Measurements from ENCODE around the gene PWP2.
"Not testable (repeated sequence)": the region's sequence is repeated elsewhere in the genome, so short reads cannot be mapped to it uniquely, and the experiment has no call there.

The PWP2 gene

DNA sequence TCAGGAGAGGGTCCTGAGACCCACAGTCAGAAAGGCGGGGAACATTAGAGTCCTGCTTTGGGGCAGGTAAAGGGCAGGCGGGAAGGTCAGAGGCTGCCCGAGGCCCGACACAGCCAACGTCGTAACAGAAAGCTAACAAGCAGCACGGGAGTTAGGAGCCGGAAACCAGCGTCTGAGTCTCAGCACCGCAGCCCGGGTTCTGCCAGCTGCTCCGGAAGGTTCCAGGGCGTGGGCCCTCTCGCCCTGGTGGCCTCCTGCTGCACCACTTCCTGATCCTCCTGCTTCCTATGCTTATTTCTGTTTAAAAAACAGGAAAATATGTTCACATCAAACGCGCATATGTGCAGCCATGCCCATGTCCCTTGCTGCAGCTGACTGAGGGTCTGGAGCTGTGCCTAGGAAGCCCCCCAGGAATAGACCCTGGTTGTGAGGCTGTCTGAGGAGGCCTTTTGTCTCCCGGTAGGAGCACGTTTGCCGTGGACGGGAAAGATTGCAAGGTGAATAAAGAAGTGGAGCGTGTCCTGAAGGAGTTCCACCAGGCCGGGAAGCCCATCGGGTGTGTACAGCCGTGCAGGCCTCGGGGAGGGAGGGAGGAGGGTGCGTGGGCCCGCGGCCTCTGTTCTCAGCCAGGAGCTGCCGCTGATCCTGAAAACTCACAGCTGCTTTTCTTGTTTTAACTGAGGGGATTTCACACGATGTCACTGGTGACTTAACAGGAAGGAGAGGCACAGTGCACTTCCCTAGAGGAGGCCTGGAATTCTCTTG is 32.8 kb downstream of the PWP2 start:
- FAIRE-seq, result not testable (repeated sequence)

DNA sequence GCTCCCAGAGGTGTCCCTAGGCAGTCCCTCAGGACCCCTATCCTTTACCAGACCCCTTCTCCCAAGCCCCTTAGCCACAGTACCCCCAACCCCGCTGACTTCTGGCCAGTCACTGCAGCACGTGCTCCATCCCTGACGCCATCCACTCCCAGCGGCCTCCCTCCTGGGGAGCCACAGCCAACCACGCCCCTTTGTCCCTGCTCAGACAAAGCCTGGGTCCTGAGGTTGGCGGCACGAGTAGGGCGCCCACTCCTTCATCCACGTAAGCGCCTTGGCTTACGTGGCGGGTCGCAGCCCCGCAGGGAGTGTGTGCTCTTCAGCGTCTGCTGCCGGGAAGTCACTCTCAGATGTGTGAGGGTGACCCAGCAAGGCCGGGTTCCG is 33.3 kb downstream of the PWP2 start:
- FAIRE-seq, result not testable (repeated sequence)

DNA sequence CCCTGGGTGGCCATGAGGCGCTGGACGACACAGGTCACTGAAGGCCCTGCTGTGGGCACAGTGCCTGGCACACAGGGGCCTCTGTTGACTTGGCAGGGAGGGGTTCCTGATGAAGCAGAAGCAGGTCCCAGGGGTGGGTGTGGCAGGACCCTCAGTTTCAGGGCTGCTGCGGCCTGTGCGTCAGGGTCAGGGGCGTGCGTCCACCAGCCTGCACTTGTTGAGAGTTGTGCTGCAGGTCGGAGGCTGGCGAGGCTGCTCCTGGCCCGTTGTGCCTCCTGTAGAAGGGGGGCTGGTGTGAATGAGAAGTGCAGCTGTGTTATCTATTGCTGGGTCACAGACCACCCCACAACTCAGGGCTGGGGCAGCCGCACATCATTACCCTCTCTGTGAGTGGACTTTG is 35.3 kb downstream of the PWP2 start:
- FAIRE-seq, result not testable (repeated sequence)

DNA sequence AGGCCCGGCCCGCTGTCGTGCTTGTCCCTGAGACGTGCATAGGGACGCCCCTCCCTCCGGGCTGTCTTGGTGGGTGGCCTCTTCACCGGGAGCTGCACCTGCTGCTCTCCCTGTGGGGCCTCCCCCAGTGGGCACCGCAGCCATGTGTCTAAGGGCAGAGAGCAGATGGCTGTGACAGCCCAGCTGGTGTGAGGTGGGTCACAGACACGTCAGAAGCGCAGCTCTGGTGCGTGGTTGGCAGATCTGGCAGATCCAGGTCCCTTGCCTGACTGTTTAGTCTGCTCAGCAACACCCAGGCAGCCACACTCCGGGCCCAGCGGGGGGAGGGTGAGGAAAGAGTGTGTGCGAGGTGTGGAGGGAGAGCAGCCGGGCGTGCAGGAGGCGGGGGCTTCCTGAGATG is 36.2 kb downstream of the PWP2 start:
- FAIRE-seq, result not testable (repeated sequence)

DNA sequence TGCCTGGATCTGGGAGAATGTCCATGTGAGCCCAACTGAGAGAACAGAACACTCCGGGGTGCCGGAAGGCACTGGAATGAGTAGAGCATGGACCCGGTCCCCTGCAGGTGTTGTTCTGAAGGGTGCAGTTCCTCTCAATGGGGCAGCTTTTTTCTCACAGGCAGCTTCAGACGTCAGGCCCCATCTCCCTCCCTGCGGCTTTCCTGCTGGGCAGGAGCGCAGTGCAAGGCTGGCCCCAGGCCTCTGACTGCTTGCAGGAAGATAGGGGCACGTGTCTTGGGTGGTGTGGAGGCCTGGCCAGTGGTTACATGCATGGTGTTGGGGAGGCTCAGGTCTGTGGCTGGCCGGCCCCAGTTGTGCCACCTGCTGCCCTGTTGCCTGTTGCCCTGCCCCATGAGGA is 36.8 kb downstream of the PWP2 start:
- not testable (repeated sequence) for FAIRE-seq

DNA sequence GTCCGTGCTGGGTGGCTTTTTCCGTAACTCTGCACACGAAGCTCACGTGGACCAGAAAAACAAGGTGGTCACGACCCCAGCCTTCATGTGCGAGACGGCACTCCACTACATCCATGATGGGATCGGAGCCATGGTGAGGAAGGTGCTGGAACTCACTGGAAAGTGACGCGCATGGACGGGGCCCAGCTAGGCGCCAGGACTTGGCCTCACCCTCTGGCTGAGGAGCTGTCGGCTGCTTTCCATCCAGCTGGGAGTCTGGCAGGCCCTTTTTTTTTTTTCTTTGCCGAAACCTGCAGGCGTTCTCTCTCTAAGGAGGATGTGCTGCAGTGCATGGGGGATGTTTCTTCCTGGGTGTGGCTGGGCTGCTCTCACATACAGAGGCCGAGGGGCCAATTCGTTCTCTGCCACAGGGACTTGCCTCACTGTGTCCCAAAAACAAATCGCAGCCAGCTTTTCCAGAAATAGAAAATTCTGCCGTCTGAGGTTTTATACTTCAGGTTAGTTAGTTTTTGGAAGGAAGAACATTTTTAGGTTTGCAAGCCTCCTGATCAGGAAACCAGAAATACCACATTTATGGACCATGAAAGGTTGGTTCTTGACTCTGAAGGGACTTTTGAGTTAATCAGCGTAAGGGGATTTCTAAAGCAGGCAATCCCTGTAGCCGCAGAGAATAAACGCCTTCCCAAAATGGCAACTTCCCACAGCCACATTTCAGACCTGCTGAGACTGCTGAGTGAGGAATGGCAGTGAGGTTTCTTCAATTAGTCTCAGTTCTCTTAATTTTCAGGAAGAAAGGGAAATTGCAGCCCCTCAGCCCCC is 37.8 kb downstream of the PWP2 start:
- FAIRE-seq, result not testable (repeated sequence)

DNA sequence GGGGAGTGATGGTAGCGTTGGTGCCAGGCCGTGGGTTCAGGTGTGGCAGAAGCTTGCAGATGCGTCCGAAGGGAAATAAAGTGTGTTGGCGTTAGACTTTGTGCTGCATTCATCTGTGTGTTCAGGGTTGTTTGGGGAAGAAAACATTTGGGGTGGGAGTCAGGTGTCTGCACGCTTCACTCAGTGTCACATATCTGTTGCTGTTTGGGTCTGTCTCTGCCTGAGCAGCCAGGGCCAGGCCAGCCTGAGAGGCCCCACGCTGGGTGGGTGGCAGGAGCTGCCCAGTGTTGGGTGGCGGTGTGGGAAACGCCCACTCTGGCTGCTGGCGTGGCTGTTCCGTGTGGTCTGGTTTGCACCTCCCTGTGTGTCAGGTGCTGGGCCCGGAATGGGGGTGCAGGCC is 38.4 kb downstream of the PWP2 start:
- not testable (repeated sequence) for FAIRE-seq

DNA sequence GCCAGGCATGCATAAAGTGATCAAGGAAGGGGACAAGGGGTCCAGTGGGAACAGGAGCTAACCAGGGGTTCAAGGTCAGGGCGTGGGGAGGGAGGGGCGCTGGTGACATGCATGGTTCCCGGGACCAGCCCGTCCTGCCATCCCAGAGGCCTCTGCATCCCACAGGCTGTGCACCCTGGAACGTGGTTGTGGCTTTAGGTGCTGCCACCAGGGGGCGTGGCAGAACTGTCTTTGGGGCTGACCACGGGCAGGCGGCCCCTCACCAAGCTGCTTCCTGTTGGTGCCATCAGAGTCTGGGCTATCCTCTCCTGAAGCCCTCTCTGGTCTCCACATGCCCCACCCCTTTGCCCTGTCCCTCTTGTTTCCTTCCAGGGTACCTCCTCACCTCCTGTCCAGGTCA is 39.9 kb downstream of the PWP2 start:
- FAIRE-seq, result not testable (repeated sequence)

DNA sequence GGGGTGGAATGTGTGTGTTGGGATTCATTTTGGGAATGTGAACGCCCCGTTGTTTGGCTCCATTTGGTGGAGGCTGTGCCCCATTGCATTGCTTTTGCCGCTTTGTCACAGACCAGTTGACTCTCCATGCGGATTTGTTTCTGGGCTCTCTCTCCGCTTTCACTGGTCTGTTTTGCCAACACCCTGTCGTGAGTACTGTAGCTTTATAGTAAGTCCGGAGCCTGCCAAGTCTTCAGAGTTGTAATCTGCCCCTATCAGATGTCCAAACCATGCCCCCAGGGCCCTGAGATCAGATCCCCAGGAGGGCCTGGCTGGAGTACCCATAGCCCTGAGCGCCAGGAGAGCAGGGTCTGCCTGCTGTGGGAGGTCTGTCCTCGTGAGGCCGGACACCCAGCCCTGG is 43.1 kb downstream of the PWP2 start:
- not testable (repeated sequence) for FAIRE-seq

DNA sequence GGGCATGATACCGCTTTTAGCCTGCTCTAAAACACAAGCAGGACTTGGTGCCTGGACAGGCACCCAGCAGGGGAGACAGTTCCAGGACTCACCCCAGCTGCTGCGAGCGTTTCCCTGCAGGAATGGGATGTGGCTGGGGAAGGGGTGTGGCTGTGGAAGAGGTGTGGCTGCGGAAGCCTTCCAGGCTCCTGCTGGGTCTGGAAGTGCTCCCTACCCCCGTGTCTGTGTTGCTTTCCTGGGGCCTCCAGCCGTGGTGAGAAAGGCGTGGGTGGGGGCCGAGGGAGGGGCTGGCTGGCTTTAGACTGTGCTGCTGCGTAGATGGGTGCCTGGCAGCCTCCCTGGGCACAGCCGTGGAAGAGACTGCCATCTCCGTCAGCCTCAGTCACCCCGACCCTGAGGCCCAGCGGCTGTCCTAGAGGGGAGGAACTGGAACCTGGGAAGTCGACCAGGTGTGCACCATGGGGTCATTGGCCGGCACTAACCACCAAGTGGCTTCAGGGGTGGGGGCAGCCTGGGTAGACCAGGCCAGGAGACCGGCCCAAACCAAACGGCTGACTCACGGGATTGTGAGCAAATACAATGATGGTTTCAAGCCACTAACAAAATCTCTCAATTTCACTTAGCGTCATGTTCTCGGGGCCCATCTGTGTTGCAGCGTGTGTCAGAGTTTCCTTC is 46.2 kb downstream of the PWP2 start:
- FAIRE-seq, result not testable (repeated sequence)

DNA sequence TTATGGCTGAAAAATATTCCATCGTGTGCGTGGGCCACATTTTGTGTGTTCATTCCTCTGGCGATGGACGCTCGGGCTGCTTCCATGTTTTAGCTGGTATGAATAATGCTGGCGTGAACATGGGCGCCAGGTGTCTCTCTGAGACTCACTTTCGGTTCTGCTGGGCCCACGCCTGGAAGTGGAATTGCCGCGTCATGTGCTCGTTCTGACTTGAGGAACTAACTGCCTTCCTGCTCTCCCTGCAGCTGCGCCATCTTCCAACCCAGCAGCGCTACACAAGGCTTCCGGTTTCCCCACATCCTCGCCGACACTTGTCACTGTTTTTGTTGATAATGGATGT is 46.7 kb downstream of the PWP2 start:
- FAIRE-seq, result not testable (repeated sequence)

DNA sequence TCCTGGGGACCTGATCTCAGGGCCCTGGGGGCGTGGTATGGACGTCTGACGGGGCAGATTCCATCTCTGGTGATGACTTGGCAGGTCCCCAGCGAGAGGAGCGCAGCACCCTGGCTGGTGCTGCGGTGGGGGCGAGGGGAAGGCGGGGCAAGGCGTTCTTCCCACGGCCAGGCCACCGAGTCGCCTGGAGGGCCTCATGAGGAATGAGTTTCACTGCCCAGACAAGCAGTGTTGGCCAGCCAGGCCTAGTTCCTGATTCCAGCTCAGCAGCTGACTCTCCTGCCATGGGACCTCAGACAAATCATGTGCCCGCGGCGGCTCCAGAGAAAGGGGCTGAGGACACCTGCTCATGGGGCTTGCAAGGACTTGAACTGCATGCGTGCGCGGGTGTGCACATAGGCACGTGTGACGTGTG is 47.6 kb downstream of the PWP2 start:
- FAIRE-seq, result not testable (repeated sequence)

DNA sequence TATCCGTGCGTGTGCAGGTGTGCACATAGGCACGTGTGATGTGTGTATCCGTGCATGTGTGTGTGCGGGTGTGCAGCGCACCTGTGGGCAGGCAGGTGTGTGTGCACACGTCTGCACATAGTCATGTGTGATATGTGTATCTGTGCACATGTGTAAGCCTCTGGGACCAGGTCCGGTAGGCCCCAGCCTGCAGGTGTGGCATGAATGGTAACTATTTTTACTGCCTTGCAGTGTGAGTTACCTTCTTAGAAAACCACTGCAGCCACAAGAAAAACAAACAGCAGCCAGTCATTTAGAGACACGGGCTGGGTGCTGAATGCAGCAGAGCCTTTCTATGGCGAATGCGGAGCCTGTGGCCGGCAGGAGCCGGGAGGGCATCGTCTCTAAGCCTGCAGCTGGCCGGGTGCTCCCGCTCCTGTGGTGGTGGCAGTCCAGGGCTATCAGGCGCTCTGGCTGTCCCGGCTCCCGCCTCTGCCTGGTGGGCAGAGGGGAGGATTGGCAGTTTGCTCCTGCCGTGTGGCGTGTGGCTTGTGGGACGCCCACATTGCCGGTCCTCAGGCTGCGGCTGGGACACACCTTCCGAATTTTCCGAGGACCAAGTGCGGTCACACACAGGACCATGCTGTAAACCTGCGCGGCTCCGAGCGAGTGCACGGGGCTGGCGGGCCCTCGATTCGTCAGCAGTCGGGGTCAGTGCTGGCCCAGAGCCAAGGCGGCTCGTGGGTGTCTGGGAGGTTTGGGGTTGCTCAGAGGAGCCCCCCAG is 48.2 kb downstream of the PWP2 start:
- not testable (repeated sequence) for FAIRE-seq

DNA sequence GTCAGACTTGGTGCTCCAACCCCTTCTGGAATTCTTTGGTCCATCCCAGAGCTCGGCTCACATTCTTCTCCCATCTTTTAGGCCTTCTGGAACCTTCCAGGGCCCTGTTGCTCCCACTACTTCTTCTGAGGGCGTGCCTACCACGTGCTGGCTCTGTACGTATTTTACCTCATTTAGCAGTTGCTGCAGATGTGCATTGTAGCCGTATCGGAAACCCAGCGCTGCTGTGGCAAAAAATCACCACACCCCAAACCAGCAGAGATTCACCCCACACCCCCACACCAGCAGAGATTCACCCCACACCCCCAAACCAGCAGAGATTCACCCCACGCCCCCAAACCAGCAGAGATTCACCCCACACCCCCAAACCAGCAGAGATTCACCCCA is 48.8 kb downstream of the PWP2 start:
- FAIRE-seq, result not testable (repeated sequence)

DNA sequence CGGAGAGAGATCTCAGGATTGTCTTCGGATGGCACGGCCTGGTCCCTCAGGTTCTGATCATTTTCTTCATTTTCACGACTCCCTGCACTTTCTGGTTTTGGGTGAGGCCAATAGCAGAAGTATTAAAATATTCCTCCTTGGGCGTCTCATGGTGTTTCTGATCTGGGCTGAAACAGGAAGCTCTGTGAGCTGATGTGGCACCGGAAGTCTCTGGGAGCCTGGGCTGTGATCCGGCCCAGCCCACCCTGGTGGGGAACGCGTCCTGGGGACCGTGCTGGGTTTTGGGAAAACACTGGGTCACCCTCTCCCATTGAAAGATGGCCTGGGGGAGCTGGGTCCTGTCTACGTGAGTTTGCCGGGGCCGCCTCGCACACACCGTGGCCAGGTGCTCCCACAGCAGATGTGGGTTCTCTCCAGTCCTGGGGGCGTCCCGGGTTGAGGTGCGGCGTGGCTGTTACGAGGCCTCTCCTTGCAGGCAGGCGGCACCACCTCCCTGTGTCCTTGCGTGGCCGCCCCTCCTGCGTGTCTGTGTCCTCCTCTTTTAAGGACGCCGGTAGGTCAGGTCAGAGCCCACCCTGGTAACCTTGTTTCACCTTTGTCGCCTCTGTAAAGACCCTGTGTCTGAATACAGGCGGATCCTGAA is 50.4 kb downstream of the PWP2 start:
- not testable (repeated sequence) for FAIRE-seq

DNA sequence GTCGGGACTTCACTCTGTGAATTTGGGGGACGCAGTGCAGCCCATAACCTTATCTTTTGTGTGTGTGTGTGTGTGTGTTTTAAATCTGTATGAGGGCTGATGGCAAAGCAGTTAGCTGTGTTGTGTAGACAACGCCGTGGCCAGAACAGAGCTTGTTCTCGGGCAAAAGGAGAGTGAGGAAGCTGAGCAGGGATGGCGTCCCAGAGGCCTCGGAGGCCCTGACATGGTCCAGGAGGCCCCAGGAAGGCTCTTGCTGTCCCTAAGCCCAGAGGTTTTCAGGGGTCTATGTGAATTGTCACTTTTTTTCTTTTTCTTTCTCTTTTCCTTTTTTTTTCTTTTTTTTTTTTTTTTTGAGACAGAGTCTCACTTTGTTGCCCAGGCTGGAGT is 50.9 kb downstream of the PWP2 start:
- not testable (repeated sequence) for FAIRE-seq

DNA sequence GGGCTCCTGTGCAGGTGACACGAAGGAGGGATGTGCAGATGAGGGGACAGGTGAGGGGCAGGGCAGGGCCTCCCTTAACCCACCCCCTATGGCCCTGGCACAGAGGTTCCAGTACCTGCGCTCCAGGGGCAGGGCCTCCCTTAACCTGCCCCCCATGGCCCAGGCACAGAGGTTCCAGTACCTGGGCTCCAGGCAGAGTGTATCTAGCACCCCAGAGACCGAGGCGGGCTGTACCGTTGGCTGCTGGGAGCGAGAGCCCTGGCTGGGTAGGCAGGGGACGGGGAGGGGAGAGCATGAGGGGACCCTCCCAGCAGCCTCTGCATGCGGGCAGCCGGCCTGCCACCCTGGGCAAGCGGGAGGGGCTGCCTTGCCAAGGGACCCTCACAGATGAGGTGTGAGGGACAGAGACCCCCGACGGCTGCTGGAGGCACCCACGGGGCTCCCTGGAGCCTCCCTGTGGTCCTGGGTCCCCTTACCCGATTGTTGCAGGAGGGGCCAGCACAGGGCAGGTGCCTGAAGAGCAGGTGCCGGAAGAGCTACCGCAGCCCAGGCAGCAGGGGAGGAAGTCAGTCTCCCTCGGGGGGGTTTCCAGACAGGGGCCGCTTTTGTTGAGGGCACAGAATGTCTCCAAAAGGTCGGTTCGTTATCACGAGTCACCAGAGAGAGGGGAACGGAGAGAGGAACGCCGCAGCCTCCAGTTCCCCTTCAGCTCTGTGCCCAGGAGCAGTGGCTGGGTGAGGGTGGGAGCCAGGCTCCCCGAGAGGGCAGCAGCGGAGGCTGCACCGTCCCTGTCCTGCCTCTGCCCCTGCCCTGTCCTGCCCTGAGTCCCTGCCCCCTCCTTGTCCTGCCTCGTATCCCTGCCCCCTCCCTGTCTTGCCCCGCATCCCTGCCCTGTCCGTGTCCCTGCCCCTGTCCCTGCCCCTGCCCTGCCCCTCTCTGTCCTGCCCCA is 52.4 kb downstream of the PWP2 start:
- FAIRE-seq, result not testable (repeated sequence)

DNA sequence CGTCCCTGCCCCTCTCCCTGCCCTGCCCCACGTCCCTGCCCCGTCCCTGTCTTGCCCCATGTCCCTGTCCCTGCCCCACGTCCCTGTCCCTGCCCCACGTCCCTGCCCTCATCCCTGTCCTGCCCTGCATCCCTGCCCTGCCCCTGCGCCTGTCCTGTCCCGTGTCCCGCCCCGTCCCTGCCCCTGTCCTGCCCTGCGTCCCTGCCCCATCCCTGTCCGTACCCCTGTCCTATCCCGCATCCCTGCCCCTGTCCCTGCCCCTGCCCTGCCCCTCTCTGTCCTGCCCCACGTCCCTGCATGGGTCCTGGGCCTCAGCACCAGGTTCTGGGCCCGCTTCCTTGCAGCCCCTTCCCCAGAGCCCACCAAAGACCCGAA is 53.1 kb downstream of the PWP2 start:
- not testable (repeated sequence) for FAIRE-seq

DNA sequence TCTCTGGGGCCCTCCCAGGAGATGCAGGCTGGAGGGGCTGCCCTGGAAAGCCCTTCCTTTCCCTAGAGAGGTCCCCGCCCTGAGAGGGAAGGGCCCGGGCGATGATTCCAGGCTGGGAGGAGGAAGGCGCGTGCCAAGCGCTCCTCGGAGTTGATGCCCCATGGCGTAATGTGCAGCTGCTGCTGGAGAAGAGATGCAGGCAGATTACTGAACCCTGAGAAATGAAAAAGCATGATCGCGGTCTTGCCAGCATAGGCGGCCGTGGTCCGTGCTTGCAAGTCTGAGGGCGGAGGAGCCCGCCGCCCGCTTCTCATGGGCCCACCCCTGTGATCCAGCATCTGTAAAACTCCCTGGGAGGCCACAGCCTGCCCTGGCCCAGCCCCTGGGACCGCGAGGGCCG is 53.6 kb downstream of the PWP2 start:
- not testable (repeated sequence) for FAIRE-seq

DNA sequence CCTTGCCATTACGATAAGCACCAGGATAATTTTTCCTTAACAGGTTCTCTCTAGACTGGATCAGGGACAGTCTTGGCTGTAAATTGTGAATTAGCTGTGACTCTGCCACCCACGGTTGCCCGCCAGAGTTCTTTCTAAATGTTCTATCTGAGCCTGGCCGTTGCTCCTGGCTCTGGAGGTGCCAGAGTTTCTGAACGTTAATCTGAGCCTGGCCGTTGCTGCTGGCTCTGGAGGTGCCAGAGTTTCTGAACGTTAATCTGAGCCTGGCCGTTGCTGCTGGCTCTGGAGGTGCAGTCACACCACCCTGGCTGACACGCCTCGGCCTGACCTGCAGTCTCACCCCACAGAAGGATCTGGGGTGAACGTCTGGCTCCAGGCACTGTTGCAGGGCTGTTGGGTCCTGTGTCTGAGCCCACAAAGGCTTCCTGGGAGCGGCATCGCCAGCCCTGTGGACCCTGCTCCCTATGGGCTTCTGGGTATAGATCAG is 56.0 kb downstream of the PWP2 start:
- not testable (repeated sequence) for FAIRE-seq

DNA sequence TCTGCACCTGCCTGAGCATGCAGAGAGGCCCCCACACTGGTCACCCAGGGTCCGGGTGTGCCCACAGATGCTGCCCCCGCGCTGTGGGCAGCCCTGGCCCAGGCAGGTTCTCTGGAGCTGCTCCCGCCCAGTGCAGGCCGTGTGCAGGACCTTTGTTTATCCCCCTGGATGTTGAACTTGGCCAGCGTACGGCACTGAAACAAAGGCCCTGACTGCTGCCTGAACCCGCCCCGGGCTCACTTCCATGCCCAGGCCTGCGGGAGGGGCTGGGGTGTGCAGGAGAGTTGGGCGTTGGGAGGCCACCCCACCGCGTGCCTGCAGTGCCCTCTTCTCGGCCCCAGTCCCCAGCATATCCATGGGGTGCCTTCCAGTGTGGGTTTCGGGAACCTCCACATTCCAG is 58.7 kb downstream of the PWP2 start:
- FAIRE-seq, result not testable (repeated sequence)

Data from G401.6 (cell line).